Measurements from ENCODE around the gene IL21R.

- TF ChIP-seq CTCF (conservative IDR thresholded peaks at IDR 0.05) (no peak), EZH2 (IDR thresholded peaks at IDR 0.05; ENCODE audit: low read depth) (no peak)
These were observed 48.2 kb downstream of the IL21R start for GRCh38 chr16:27450196-27450549.
